GM15510 (cell line): ENCODE data around the gene AS3MT.

Source experiments
- POLR2A ChIP-seq: IDR thresholded peaks from 3 replicates; pipeline ENCODE4 v1.6.1; 2011; ENCODE audit warnings: borderline replicate concordance; ENCODE audit not compliant: insufficient read length; ENCODE audit errors: extremely low read depth

Gene AS3MT

GRCh38 chr10:102935939-102936605 is 66.8 kb downstream of the AS3MT start:
- no peak for TF ChIP-seq POLR2A

GRCh38 chr10:102941401-102941800 is 72.1 kb downstream of the AS3MT start:
- TF ChIP-seq POLR2A, result no peak

GRCh38 chr10:102945449-102945848 is 76.2 kb downstream of the AS3MT start:
- TF ChIP-seq POLR2A, result no peak

GRCh38 chr10:102945962-102946361 is 76.7 kb downstream of the AS3MT start:
- TF ChIP-seq POLR2A, result no peak

- TF ChIP-seq POLR2A, result no peak
These were observed 77.7 kb downstream of the AS3MT start for GRCh38 chr10:102946992-102947391.

GRCh38 chr10:102948176-102948575 is 78.9 kb downstream of the AS3MT start:
- no peak for TF ChIP-seq POLR2A

GRCh38 chr10:102948786-102949185 is 79.5 kb downstream of the AS3MT start:
- TF ChIP-seq POLR2A, result no peak

GRCh38 chr10:102949916-102950315 is 80.6 kb downstream of the AS3MT start:
- no peak for TF ChIP-seq POLR2A

GRCh38 chr10:102951316-102951715 is 82.0 kb downstream of the AS3MT start:
- TF ChIP-seq POLR2A, result no peak
